ENCODE measurements around the gene GID8. TPM values are rescaled to one million over a fixed set of nuclear protein-coding genes. Genes with fewer than 3 reads are reported as not detected.

GID8 gene
- total and polyA plus RNA-seq, 2 of the 13 experiments (the other 11 are each of a cell fraction or from before 2014, with no cell fraction given): 39.6 to 59.8 TPM

GRCh38 chr20:62958388-62959100 lies 20.6 kb downstream of the GID8 start:
- ChIA-PET CTCF (ENCODE audit: low intra/inter-chr PET ratio, low total read pairs) (no interaction called here), POLR2A (interaction anchor here (1.0 to 1.1 kb wide), 2 partner anchors 12 to 20 kb away, joined by 3 read pairs; no protein-coding TSS in a partner anchor)
- ATAC-seq: no peak
- Histone ChIP-seq H3K27me3 (ENCODE audit: control insufficient read depth in 1 of 2, insufficient read depth in 2 of 2, low read length in 2 of 2) (no peaks in the 10 kb centered on the region), H2AFZ (ENCODE audit: low read length) (no peak overlapping the region), H3K9me3 (ENCODE audit: low read length) (no peaks in the 10 kb centered on the region), H3K4me2 (ENCODE audit: low read depth, low read length) (no peak overlapping the region), H4K20me1 (ENCODE audit: insufficient read depth, low read length) (peaks cover 57% of the 10 kb centered on the region), H3K36me3 (replicated peaks in 1 of 2; ENCODE audit: control insufficient read depth in 1 of 2, insufficient read depth in 2 of 2, low read length in 2 of 2) (peaks cover 59 to 73% of the 10 kb centered on the region in 2 experiments), H3K79me2 (ENCODE audit: insufficient read depth, low read length) (peaks cover 39% of the 10 kb centered on the region), H3K9ac (ENCODE audit: insufficient read depth, low read depth, low read length) (no peak overlapping the region), H3K27ac (ENCODE audit: extremely low read length, insufficient read depth, low read length) (no peak overlapping the region), H3K4me1 (ENCODE audit: insufficient read depth, low read length) (peaks cover 45% of the 10 kb centered on the region), H3K4me3 (replicated peaks in 1 of 3; ENCODE audit: insufficient read depth in 1 of 3, low read depth in 2 of 3, low read length in 3 of 3) (no peak overlapping the region)
- no peak for DNase-seq (ENCODE audit: low spot score)
- 98% methylated on average over 10 of the region's 10 CpGs for WGBS (ENCODE audit: low lambda C conversion rate)
- intact Hi-C loops (cut with micrococcal nuclease; ENCODE audit: unreplicated experiment) (no loop called here), in situ Hi-C loops (cut with HindIII; ENCODE audit: extremely low pct_ligation_motif_present, low pct_unique_long_range_greater_than_20kb) (no loop called here)
- FAIRE-seq: no peak
- TF ChIP-seq RAD21 (CRISPR knock-in tag; IDR thresholded peaks at IDR 0.05): peak; percentile 12; the same call in 1 of the 2 replicates
- no peak for TF ChIP-seq HMGXB4 (CRISPR knock-in tag; IDR thresholded peaks at IDR 0.05; ENCODE audit: borderline replicate concordance in 1 of 2, low read depth in 1 of 2)
- TF ChIP-seq ZNF318 (CRISPR knock-in tag; IDR thresholded peaks at IDR 0.05): 0 out of 2 replicates have a peak, but pooled peaks have one; percentile 47
- no peak for TF ChIP-seq SMC3 (IDR thresholded peaks at IDR 0.05; ENCODE audit: low read length)
- peak; percentile 19; the same call in 1 of the 2 replicates for TF ChIP-seq POLR2AphosphoS5 (IDR thresholded peaks at IDR 0.05; ENCODE audit: low read depth, low read length)
- BruUV-seq (replicated peaks): no TSS peak
